CD4-positive, alpha-beta T cell treated with Interleukin-17A for 4 hours (primary cell): ENCODE measurements around the gene DCP1B.

Experiments
- DNase-seq: peaks from one replicate; pipeline ENCODE4 v3.0.0-alpha.2; 2020; ENCODE audit warnings: mixed read lengths

The DCP1B gene

DNA sequence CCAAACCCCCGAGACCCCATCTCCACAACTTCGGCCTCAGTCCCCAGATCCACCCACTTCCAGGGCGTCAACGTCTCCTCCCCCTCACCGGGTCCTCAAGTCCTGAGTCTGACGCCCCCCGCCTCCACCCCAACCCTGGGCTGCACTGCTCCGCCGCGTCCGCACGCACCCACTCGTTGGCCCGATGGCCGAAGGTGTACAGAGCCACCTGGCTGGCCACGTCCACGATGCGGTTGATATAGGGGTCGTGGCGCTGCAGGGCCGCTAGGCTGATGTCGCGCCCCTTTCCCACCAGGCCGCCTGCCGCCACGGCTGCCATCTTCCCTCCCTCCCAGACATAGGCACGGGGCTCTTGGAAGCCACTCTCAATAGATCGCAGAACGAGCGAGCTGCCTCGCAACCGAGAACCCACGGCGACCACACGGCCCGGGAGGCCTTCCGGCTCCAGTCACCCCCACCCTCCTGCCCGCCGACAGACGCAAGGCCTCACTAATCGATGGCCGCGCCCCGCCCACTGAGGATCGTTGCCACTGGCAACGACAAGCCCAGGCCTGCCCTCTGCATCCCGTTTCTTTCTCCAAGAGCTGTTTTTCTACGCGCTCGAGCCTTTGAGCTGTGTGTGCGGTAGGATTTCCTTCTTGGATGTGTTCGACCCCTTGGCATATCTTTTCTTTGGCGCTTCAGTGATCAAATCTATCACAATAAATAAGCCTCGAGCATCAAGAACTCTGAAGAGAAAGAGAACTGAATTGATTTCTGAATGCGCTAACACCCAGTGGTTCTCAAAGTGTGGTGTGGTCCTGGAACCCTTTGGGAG is at the start of gene DCP1B:
Gene DCP1B (minus strand): TSS at position 345 of the 817 bp plus-strand sequence. CDS start 26 bp downstream, at position 319.
- DNase-seq, result peak; percentile 95

DNA sequence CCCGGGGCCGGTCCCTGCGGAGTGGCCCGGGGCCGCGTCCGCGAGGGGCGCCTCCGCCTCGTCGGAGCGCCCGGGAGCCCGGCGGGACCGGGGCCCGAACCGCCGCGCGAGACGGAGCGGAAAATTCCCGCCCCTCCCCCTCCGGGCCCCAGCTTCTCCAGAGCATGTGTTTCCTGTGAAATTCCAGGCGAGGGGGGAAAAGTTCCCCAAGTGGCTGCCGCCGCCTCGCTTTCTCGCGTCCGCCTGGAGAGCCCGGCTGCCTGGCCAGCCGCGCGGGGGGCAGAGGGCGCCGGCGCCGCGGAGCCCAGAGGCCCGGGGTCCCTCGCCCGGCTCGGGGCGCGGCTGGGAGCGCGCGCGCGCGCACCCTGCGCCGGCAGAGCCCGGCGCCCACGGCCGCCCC is 49.4 kb upstream of the DCP1B start:
- DNase-seq, result no peak

DNA sequence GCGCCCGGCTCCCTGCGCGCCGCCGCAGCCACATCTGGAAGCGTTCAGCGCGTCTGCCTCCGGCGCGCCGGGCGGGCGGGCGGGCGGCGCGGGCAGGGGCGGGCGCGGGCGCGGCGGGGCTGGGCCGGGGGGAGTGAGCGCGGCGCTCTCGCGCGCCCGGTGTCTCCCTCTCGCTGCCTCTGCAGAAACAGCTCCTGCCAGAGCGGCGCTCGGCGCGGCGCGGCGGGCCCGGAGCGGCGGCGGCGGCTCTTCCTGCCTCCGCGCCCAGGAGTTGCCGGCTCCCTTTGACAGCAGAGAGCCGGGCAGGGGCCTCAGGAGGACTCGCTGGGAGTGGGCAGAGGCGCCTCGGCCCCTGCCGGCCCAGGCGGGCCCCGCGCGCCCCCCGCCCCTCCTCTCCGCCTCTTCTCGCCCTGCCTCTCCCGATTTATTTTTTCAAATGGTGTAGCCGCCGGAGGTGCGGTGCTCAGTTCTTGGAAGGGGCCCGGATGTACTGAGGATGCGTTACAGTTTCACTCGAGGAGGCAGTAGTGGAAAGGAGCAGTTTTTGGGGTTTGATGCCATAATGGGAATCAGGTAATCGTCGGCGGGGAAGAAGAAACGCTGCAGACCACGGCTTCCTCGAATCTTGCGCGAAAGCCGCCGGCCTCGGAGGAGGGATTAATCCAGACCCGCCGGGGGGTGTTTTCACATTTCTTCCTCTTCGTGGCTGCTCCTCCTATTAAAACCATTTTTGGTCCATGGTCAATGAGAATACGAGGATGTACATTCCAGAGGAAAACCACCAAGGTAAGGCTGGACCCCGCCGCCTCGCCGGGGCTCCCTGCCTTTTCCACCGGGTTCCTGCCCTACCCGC is 48.8 kb upstream of the DCP1B start, which contains the start of gene CACNA1C:
Gene CACNA1C (plus strand): TSS at position 162 of the 853 bp plus-strand sequence. CDS start 576 bp downstream, at position 738.
- peak; percentile 38 for DNase-seq

DNA sequence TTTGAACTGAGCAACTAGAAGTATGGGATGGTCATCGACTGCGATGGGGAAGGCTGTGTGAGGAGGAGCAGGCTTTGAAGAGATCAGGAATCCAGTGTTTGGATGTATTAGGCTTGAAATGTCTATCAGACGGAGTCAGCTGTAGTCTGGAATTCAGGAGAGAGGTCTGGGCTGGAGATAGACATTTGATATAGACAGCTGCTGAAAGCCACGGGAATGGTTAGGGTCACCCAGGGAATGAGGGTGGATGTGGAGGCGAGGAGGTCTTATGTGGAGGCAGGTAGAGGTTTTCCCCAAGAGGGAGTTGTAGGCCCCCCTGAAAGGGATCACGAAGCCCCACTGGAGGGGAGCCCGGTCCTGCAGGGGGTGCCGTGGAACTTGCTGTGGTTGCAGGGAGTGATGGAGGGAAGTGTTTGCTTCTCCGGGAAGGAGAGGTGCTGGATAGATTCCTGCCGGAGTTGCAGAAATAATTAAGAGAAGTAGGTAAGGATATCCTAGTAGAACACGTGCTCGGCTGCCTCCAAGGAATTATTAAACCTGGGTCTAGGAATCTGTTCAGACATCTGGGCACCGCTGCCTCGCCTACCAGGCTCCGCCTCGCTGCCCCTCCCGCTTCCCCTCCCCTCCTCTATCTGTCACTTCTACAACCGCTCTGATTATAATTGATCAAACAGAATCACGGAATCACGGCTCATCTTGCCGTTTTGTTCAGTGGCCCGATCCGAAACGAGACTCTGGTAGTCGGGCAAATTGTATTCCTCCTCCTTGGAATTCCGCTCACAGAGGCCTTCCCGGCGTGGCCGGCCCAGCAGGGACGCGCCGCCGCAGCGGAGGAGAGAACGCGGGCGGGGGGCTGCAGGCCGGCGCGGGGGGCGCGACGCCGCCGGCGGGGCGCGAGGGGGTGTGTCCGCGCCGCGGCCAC is 47.7 kb upstream of the DCP1B start:
- DNase-seq, result no peak

DNA sequence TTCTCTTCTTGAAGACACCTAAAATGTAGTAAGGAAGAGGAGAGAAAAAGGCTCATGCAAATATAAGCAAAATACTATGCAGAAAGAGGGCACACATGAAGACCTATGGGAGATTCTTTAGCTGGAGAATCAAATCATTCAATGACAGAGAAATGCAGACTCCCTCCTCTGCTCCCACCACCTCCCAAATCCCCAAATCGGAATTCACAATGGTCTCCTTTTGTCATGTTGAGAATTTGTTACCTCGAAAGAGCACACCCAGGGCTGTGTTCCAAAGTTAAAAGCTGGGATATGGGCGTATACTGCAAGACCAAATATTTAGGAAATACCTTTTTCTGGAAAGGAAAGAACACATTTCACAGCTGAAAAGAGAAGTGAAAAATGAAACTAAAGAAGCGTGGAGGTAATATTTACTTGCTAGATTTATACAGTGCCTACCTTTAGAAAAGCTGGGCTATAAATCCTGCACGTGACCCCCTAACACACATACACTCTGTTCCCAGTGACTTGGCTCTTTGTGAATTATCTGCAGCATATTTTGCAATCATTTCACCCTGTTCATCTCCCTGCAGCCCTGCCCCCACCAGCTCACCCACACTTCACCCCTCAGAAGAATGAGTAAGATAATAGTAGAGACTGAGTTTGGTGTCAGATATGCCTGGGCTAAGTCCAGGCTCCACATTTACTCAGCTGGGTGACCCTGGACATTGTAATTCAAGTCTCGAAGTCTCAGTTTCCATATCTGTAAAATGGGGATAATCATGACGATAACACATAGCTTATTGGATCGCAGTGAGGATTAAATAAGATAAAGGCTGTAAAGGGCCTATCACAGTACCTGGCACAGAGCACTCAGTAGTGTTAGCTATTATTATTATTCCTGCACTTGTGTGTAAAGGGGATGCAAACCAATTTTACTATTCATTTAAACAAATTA is 45.6 kb upstream of the DCP1B start:
- DNase-seq, result no peak

DNA sequence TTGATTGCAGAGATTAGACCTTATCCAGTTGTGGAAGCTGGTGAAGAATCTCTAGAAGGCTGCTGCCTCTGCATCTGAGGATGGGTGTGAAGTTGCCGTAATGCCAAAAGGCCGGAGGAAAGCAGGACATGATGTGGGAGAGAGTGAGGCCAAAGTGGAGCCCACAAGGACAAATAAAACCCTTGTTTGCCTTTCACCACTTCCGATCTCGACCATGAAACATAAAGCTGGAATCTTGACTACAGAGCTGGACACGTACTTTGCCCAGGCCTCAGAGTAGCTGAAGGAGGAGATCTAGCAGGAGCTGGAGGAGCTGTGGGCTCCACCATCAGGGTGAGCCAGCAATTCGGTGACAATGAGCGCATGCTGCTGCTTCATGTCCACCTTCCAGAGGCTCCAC is 43.5 kb upstream of the DCP1B start:
- no peak for DNase-seq

DNA sequence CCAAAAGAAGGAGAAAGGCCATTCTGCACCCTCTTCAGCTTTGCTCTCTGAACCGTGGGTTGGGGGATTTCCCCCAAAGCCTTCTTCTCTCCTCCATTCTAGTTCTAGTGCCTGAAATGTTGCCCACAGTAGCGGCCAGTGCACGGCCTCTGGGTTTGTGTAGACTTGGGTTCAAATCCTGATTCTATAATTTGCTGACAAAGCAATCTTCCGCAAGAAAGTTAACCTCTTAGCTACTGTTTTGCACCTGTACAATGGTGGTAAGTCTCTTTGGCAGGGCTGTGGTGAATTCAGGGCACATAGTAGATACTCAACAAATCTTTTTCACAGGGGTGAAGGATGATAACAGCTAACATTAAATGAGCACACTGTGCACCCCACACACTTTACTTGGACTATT is 42.7 kb upstream of the DCP1B start:
- DNase-seq, result no peak

DNA sequence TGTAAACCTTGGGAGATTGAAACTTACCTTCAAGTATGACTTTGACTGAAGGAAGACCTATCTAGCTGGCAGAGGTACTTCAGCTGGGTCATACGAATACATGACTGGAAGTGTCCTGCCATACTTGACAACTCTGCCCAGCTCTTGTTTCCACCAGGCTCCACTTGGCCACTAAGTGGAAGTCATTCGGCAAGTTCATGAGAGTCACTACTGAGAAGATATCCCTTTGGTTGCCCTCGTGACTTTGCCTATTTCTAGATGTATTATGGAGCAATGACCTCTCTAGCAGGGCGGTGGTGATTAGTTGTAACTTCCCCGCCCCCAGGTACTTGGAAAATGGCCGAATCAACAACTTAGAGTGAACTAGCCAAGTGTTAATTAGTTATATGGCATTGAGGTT is 39.9 kb upstream of the DCP1B start:
- no peak for DNase-seq

DNA sequence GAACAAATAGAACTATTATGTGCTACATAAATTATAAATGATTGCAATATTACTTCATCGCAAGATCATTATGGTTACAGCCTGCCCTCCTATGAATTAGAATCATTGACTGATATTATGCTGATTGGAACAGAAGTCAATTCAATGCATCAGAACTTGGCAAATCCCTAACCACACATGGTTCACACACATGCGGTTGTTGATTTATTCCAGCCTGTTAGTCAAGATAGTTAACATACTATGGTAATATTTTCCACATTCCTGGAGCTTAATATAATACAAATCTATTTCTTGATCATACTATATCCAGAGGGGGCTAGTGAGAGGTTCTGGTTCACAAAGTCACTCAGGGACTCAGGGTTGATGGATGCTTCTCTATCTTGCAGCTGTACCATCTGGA is 38.8 kb upstream of the DCP1B start:
- no peak for DNase-seq

DNA sequence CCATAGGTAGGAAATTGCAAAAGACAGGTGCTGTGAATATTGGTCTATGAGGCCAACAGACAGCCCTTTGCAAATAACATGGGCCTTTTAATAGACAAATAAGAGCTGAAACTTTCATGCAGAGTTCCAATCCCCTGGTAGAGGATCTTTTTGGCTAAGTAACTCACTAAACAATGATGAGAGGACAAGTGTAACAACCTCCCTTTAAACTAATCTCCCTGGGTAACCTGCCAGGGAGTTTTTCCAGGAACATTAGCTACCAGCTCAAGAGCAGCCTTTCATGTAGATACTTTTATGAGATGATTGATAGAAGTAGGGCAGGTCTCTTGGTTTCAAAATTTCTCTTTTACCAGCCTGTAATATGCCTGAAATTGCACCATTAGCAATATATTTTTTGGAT is 34.8 kb upstream of the DCP1B start:
- DNase-seq, result no peak

DNA sequence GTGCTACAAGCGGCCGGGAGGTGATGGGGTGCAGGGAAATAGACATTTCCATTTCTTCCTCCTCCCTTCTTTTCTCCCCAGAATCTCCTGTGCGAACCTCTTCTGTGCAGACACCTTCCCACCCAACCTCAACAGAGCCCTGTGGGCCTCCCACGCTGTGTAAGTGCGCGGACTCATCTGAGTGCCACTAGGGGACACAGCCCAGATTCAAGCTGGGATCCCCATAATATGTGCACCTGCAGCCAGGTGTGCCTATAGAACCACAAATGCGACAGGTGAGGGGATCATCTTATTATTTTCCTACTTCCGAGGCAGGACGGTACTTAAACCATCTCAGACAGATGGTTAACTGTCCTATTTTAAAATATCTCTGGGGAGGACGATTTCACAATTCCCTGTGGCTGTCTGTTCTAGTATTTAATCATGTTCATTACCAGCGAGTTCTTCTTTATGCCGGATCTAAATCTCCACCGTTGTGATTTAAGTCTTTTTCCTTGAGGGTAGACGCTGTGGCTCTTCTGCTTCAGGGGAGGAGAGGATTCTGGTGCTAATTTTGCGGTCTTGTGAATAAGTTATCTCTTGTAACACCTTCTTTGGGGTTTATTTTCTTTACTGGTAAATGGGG is 31.3 kb upstream of the DCP1B start:
- DNase-seq, result no peak

DNA sequence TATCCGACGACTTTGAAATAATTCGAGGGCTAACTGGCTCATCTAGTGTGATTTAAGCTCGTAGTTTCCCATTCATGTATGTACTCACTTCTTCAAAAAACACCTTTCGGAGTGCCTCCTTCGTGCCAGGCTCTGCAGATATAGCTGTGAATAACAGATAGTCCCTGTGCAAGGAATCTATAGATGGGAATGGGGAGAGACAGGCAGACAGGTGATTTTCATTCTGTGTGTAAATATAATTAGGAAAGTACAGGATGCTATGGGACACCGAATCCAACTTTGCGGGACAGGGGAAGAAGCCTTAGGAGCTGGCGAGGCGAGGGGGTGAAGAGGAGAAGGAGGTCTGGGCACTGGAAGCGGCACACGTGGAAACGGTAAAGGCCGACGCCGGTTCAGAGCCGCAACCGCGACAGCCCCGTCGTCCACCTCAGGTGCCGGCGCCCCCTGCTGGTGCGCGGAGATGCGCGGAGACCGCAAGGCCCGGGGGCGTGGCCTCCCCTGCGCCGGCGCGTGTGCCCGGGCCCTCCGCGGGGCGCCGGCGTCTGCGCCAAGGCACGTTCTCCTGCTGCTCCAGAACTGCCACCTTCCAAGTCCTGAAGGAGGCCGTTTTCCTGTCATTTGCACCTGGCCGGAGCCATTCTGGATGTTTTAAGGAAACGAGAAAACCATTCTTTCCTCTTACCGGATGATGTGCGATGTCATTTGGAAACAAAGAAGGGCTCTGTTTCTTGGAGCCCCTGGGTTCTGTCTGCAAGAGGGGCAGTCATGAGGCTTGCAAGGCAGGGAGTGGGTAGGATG is 30.6 kb upstream of the DCP1B start:
- peak; percentile 94 for DNase-seq

DNA sequence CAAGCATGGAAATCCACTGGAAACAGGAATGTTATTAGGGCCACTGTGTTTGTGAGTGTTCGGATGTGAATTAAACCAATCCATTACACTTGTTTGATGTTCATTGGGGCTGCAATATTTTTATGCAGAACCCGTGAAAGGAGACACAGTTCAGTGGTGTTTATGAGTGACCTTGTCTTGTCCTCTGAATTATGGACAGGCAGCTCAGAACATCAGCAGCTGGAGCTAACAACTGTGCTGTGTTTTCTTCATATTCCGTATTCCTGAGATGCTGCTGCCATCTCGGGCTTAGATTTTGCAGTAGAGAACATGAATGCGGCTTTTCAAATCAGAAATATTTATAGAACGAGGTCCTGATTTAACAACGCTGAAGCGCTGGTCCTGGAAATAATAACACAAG is 28.2 kb upstream of the DCP1B start:
- DNase-seq, result no peak

DNA sequence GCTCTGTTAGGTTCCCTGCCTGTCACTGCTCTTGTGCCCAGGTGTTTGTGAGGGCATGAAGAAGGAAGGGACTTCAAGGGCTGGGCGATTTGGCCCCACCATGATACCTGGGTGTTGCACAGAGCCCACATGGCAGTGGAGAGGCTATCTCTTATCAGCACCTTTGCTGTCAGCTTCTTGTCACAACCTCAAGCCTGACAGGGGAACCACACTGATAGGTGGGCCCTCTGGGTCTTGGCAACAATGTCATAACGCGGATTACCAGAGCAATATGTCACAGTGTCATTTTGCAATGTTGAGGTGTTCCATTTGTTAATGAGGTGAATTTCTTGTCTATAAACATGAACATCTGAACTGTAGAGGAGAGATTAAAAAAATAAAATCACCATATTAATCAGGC is 25.6 kb upstream of the DCP1B start:
- DNase-seq, result no peak

DNA sequence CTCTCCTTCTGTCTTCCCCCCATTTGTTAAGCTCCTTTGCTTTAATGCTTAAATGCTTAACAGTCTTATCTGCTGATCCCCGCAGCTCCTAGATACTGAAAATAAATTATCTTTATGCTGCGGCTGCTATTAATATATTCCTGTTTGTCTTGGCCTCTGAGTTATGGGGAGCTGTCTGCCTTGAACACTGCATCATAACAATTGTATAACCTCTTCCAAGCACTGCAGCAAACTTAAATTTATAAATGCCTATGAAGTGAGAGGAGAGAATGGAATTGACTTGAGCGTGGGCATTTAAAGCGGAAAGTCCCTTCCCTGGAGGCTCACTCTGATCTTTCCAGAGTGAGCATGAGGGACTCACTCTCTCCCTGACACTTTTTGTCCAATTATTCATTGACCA is 23.1 kb upstream of the DCP1B start:
- no peak for DNase-seq

DNA sequence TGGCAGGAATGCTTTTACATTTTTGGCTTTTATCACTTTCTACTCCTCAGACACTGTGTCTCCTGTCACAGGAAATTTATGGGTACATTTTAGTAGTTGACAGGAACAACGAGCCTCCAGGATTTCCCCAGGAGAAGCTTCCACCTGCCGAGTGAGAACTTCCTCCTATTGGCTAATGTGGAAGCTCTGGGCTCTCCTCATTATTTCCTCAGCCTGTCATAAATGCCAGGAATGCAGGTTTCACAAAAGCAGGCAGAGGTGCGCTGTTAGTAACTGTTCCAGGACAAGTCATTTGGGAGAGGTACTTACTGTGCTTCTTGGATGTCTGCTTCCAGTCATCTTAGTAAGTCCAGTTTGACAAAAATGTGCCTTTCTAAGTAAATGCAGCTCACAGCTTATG is 19.1 kb upstream of the DCP1B start:
- no peak for DNase-seq

DNA sequence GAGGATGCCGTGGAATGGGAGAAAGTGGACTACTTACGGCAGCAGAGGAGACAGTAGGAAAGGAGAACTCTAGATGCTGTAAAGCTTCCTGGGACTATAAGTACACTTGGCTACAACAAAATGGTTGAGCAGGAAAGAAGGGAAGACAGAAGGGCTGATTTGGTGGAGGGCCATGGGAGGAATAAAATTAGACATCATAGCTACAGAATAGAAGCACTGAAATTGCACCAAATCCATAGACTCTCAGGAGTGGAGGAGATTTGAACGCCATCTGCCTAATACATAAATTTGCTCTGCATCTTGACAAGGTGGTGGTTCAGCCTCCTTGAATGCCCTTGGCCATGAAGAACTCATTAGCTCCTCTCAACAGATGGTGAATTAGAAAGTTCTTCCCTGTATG is 16.3 kb upstream of the DCP1B start:
- DNase-seq, result no peak

DNA sequence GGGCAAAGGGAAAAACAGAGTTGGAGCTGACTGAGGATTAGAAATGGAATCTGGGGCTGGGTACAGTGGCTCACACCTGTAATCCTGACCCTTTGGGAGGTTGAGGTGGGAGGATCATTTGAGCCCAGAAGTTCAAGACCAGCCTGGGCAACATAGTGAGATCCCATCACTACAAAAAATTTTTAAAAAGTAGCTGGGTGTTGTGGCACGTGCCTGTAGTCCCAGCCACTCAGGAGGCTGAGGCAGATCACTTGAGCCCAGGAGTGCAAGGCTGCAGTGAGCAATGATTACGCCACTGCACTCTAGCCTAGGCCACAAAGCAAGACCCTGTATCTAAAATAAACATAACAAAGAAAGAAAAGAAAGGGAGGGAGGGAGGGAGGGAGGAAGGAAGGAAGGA is 14.9 kb upstream of the DCP1B start:
- DNase-seq, result no peak

DNA sequence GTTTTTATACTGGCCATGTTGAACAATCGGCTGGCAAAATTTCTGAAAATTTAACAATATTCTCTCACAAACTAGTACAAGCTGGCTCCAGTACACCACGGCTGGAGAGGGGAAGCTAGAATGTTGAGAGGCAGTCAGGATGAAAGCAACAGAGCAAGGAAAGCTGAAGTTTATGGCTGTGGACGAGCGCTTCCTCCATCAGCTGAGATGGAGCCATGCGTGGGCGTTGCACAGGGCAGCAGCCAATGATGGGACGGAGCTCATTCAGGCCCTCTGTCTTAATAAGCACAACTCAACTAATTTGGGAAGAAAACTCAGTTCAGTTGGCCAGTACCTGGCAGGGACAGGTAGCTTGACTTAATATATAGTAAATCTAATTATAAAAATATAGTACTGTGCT is 14.1 kb upstream of the DCP1B start:
- DNase-seq, result no peak
